GM18519 (cell line): ENCODE data around the gene SLC6A8.
A peak's percentile ranks its signal among the peaks of the same experiment; 100 is the strongest.
"Not testable (repeated sequence)": the region's sequence is repeated elsewhere in the genome, so short reads cannot be mapped to it uniquely, and the experiment has no call there.

Experiments used
- ATAC-seq: cut with Tn5 transposase; IDR thresholded peaks from one replicate; pipeline ENCODE4 v1.9.1; 2021; ENCODE audit warnings: mild to moderate bottlenecking, moderate library complexity; ENCODE audit not compliant: unreplicated experiment, low FRiP score

Gene SLC6A8

DNA sequence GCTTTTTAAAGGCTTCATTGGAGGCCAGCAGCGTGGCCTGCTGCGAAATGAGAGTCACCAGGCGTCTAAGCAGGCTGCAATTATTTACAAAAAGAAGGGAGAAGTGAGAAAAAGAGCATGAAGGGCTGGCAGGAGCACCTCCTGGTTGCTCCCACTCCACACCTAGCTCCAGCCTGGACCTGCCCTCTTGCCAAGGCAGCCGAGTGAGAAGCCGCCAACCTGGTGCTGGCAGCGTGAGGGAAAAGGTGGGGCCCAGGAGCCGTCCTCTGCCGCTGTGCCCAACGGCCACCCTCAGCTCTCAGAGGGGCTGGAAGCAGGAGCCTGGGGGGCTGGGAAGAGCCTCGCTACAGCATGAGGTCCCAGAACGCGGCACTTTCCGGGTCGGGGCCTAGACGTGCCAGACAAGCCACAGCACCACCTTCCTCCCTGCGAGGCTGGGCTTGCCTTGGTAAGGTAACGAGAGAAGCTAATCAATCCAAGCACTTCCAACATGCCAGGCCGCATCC, 16.3 kb downstream of the SLC6A8 start:
- no peak for ATAC-seq

GRCh38 chrX:153704631-153705402, 17.1 kb downstream of the SLC6A8 start:
- not testable (repeated sequence) for ATAC-seq

DNA sequence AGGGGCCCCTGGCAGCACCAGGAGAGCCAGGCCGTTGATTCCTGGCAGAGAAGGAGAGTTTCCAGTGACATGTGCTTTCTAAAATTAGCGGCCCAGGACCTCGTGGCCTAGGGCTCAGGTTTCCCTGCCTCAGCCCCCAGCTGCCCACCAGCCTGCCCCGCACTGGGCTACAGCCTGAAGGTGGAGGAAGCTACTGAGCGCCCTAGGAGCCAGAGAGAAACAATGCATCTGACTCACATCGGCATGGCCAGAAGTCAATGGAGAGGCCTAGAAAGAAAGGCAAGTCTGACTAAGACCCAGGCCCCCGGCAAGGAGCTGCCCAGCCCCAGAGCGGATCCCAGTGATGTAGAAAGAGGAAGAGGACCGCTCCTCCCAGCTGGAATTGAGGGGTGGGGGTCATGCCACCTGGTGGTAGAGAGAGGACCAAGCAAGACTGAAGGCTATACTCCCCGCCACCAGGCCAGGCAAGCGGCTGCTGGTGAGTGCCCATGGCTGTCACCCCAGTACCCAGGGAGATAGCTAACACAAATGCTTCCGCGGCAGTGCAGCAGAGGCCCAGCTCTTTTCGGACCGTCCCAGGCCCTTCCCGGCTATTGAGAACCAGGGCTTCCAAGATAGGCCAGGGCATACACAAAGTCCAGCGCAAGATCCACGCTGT, 17.8 kb downstream of the SLC6A8 start:
- ATAC-seq, result not testable (repeated sequence)

DNA sequence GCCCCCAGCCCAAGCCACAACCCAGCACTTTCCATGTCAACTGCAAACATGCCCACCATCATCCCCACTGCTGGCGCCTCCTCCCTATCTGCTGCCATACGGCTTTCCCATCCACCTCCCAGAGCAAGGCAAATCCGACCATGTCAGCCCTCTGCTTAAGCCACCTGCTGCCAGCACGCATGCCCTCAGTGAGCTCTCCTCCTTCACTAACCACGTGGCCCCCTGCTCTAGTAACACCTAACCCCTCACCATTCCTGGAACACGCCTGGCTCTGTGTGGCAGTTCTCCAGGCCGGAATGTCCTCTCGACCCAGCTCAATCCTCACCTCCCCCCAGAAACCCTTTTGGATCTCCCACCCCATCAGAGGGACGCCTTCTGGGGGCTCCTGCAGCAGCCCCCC, 19.1 kb downstream of the SLC6A8 start:
- no peak for ATAC-seq

GRCh38 chrX:153707406-153707805, 19.7 kb downstream of the SLC6A8 start:
- no peak for ATAC-seq

DNA sequence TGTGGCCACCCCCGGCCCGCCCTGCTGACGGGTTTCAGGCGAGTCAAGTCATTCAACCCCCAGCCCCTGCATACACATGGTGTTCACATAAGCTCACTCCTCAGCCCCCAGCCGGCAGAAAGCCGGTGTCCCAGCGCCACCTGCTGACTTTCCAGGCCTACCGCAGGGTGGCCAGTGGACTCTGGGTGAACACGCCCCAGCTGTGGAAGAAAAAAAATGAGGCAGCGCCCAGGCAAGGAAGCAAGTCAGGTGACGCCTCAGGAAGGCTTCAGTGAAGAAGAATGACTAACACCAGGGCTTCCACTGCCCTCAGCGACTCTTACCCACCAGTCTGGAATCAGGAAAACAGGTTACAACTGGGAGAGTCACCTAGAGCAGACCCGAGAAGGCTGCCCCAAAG, 20.7 kb downstream of the SLC6A8 start:
- ATAC-seq, result no peak

DNA sequence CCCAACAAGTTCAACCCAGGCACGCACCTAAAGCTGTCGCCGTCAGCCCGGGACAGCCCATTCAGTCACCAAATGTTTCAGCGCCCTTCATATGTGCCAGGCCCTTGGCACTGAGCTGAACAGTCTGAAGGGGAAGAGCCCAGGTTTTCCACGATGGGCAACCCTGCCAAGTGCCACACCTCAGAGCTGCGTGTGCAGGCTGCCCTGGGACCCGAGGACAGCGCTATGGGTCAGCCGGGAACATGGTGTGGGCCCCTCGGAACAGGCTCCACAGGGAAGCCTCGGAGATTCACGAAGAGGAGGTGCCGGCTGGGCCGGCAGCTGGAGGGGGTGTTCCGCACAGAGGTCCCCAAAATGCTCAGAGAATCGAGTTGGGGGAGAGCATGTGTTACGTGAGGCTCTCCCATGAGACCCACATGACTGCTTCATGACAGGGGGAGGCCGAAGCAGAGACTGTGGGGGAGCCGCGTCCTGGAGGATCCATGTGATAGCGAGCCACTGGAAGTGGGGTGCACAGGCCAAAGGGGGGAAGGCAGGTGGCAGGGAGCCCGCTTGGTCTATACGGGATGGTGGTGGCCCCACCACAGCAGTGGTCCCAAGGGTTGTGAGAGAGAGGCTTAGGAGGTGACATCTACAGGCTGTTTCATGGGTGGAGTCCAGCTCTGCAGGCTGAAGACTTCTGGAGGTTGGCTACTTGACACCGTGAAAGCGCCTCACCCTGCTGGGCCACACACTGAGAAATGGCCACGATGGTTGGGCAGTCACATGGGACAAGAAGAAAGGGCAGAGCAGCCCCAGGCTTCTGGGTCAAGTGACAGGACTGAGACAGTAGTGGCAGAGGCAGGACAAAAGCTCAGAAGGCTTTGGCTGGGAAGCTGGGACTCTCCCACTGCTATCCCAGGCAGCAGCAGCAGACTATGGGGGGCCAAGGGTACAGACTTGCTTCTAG, 22.3 kb downstream of the SLC6A8 start:
- no peak for ATAC-seq

DNA sequence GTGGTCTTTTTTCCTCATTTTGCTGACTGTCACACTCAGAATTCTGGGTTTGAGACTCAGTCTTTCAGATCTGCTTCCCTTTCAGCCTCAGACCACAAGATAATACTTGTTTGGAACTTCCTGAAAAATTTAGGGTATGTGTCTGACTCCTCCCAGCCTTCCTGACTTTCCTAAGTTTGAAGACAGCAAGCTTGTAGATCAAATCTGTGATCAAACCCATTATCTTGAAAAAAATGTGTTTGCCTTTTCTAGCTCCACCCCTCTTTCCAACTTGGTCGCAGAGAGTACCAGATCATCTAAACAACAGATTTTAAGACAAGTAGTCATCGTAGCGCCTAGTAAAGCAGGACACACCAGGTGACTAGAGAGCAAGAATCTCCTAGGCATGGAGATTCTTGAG, 26.5 kb downstream of the SLC6A8 start:
- no peak for ATAC-seq

DNA sequence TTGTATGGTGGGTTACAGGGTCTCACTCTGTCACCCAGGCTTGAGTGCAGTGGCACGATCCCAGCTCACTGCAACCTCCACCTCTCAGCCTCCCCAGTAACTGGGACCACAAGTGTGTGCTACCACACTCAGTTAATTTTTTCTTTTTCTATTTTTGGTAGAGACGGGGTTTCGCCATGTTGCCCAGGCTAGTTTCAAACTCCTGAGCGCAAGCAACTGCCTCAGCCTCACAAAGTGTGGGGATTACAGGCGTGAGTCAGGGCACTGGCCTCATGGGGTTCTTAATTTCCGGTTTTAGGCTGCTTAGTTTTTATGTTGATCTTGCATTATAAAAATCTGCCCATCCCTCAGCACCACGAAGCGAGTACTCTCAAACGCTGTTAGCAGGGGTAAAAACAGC, 29.7 kb downstream of the SLC6A8 start:
- no peak for ATAC-seq

DNA sequence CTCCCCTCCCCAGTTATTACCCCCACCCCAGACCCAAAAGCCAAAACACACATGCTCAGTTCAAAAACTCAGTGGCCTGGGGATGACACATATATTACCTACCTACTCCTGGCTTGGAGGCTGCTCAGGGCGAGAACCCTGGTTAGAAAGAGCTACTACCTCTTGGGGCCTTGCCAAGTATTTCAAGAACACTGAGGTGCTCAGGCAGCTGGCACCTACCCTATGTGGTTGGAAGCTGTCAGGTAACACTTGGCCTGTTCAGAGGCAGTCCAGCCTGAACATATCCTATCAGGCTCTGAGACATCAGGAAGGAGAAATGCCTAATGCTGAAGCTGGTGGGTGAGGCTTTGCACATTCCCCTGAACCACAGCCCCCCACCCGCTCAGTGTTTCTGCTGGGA, 31.5 kb downstream of the SLC6A8 start:
- no peak for ATAC-seq

DNA sequence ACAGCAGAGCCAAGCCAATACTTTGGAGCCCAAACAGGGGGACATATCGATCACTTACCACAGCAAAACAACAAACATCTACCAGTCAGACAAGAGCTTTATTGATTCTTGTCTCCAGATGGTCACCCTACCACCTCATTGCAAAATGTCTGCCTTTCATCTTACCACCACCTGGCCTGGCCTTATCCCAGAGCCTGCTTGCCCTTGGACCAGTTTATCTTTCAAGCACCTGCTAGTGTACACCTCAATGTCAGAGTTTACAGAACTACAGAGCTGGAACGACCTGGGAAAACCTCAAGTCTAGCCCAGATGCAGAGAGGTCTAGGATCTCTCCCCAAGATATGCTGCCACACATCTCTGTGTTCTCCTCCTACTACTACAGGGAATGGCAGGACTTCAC, 32.0 kb downstream of the SLC6A8 start:
- ATAC-seq, result no peak

GRCh38 chrX:153722704-153723350, 35.1 kb downstream of the SLC6A8 start:
- ATAC-seq, result no peak

DNA sequence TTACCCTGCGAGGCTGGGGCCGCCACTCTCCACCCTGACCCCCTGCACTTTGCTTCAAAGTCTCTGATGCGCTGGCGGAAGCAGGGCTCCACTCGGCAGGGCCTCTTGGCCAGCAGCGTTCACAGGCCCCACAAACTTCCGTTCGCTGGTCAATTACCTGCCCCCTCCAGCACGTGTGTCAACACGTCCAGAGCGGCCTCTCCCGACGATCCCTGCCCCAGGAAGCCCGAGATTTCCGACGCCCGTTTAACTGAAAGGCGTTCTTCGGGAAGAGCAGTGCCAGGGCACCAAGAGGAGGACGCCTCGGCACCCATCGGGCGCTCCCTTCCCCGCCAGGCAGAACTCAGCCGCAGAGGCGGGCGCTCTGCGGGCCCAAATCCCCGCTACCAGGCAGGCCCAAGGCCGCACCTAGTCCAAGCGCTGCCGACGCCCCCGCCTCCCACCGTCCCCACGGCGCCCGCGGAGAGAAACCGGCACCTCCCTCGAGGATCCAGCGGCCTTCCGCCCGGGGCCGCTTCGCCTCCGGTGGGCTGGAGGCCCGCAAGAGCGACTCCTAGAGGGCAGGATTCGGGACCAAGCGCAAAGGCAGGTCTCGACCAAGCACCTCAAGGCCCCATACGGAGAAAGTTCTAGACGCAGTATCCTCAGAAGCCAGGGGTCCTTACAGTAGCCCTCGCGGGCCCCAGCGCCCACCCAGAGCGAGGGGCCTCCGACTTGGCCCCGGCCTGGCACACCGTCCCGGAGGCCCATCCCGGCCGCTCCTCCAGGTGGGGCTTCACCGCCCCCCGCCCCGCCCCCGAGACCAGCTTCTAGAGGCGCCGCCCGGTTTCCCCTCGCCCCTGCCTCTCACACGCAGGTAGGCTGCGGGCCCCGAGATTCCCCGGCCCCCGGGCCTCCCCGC, 35.9 kb downstream of the SLC6A8 start:
- peak; percentile 22 for ATAC-seq

DNA sequence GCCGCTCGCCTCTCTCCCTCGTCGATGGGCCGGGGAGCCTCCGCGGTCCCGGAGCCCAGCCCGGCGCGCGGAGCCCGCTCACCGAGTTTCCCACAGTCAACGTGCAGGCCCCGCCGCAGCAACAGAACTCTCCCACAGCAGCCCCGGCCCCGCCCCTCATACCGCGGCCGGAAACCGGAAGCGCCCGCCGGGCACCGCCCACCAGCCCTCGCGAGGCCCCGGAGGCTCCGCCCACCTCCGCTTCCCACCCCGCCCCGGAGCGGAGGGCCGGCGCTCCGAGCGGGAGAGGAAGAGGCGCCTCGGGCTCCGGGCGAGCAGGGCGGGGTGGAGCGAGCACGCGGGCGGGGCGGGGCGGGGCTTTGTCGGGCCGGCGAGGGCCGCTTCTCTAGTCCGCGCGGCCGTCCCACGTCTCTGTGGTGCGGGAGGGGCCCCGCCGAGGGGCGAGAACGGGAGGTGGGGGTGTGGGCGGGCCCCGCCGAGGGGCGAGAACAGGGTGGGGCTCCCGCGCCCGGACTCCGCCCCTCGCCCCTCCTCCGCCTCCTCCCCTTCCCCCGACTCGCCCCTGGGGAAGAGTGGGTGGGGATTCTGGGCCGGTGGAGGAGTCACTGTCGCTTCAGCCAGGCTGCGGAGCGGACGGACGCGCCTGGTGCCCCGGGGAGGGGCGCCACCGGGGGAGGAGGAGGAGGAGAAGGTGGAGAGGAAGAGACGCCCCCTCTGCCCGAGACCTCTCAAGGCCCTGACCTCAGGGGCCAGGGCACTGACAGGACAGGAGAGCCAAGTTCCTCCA, 36.7 kb downstream of the SLC6A8 start, which contains the start of the genes ABCD1 and BCAP31:
ABCD1 (plus strand) TSS at position 605 of the 787 bp plus-strand sequence. CDS start 411 bp downstream, outside the sequence.
BCAP31 (minus strand) TSS at position 136 of the 787 bp plus-strand sequence. CDS start 1,143 bp downstream, outside the sequence.
- peak; percentile 47 for ATAC-seq

GRCh38 chrX:153725039-153725831, 37.5 kb downstream of the SLC6A8 start:
- ATAC-seq, result no peak

DNA sequence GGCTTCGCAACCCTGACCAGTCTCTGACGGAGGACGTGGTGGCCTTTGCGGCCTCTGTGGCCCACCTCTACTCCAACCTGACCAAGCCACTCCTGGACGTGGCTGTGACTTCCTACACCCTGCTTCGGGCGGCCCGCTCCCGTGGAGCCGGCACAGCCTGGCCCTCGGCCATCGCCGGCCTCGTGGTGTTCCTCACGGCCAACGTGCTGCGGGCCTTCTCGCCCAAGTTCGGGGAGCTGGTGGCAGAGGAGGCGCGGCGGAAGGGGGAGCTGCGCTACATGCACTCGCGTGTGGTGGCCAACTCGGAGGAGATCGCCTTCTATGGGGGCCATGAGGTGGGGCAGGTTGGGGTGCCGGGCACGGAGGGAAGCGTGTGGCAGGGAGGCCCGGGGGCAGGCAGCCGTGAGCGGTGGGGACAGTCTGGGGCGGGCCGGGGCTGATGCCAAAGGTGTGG, 38.1 kb downstream of the SLC6A8 start:
- ATAC-seq, result no peak
